ENCODE results near the gene GPR107. TPM values are rescaled to one million over a fixed set of nuclear protein-coding genes. Genes with fewer than 3 reads are reported as not detected.

The GPR107 gene
- total RNA-seq, 1 donor from 2014 or later = 42.4 TPM

- DNase-seq (ENCODE audit: low spot score) = no peak
- intact Hi-C loops (cut with DNase I) = no loop called here
- no peak for ATAC-seq
These were observed 42.2 kb downstream of the GPR107 start for GRCh38 chr9:130095872-130096271.

GRCh38 chr9:130100681-130101080 is 47.0 kb downstream of the GPR107 start:
- DNase-seq (ENCODE audit: low spot score) (no peak), ATAC-seq (no peak)
- intact Hi-C loops (cut with DNase I) = loop anchor here (5.0 kb wide), 1 partner anchor 218 kb away; no protein-coding TSS in a partner anchor

- DNase-seq (ENCODE audit: low spot score) = no peak
- ATAC-seq = peak; percentile 17
- intact Hi-C loops (cut with DNase I) = loop anchor here (5.0 kb wide), 1 partner anchor 220 kb away; no protein-coding TSS in a partner anchor
These were observed 48.2 kb downstream of the GPR107 start for GRCh38 chr9:130101915-130102314.

- intact Hi-C loops (cut with DNase I) = loop anchor here (5.0 kb wide), 1 partner anchor 222 kb away; no protein-coding TSS in a partner anchor
- no peak for ATAC-seq
- DNase-seq (ENCODE audit: low spot score) = no peak
These were observed 50.9 kb downstream of the GPR107 start for GRCh38 chr9:130104491-130105193.

- DNase-seq (ENCODE audit: low spot score) (no peak), ATAC-seq (peak; percentile 11)
- intact Hi-C loops (cut with DNase I) = loop anchor here (2.0 kb wide), 1 partner anchor 130 kb away; no protein-coding TSS in a partner anchor
These were observed 53.1 kb downstream of the GPR107 start for GRCh38 chr9:130106860-130107233.

- DNase-seq (ENCODE audit: low spot score) (peak; percentile 95), ATAC-seq (peak; percentile 91)
- intact Hi-C loops (cut with DNase I) = loop anchor here (2.0 kb wide), 1 partner anchor 129 kb away; no protein-coding TSS in a partner anchor
These were observed 53.6 kb downstream of the GPR107 start for GRCh38 chr9:130107234-130107861.

GRCh38 chr9:130107955-130108354 is 54.2 kb downstream of the GPR107 start:
- ATAC-seq = no peak
- no peak for DNase-seq (ENCODE audit: low spot score)
- intact Hi-C loops (cut with DNase I) = loop anchor here (2.0 kb wide), 1 partner anchor 129 kb away; no protein-coding TSS in a partner anchor

GRCh38 chr9:130110166-130110565 is 56.5 kb downstream of the GPR107 start:
- no peak for DNase-seq (ENCODE audit: low spot score)
- intact Hi-C loops (cut with DNase I) = no loop called here
- no peak for ATAC-seq

GRCh38 chr9:130110596-130111021 is 56.9 kb downstream of the GPR107 start:
- ATAC-seq (no peak), DNase-seq (ENCODE audit: low spot score) (no peak)
- intact Hi-C loops (cut with DNase I) = no loop called here

- no peak for DNase-seq (ENCODE audit: low spot score)
- intact Hi-C loops (cut with DNase I) = no loop called here
- no peak for ATAC-seq
These were observed 58.3 kb downstream of the GPR107 start for GRCh38 chr9:130111786-130112537.

- no peak for DNase-seq (ENCODE audit: low spot score)
- ATAC-seq = no peak
- intact Hi-C loops (cut with DNase I) = no loop called here
These were observed 58.9 kb downstream of the GPR107 start for GRCh38 chr9:130112538-130113151.

GRCh38 chr9:130114741-130115140 is 61.0 kb downstream of the GPR107 start:
- intact Hi-C loops (cut with DNase I) = no loop called here
- ATAC-seq (no peak), DNase-seq (ENCODE audit: low spot score) (no peak)

- no peak for DNase-seq (ENCODE audit: low spot score)
- no peak for ATAC-seq
- intact Hi-C loops (cut with DNase I) = no loop called here
These were observed 62.6 kb downstream of the GPR107 start for GRCh38 chr9:130116346-130116745.

GRCh38 chr9:130117376-130117775 is 63.7 kb downstream of the GPR107 start:
- intact Hi-C loops (cut with DNase I) = no loop called here
- ATAC-seq = no peak
- no peak for DNase-seq (ENCODE audit: low spot score)

- no peak for DNase-seq (ENCODE audit: low spot score)
- intact Hi-C loops (cut with DNase I) = no loop called here
These were observed 64.3 kb downstream of the GPR107 start for GRCh38 chr9:130117816-130118632.

GRCh38 chr9:130118841-130119518 is 65.3 kb downstream of the GPR107 start:
- intact Hi-C loops (cut with DNase I) = no loop called here
- ATAC-seq (peak; percentile 74), DNase-seq (ENCODE audit: low spot score) (no peak)

More at GRCh38 chr9:130117816-130118632, 64.3 kb downstream of the GPR107 start:
- ATAC-seq = peak; percentile 73

- ATAC-seq = no peak
- DNase-seq (ENCODE audit: low spot score) = no peak
- intact Hi-C loops (cut with DNase I) = no loop called here
These were observed 66.0 kb downstream of the GPR107 start for GRCh38 chr9:130119519-130120298.

Measured in sciatic nerve (tissue), 2 donors.